Neural crest cell (in vitro differentiated cells): Measurements from ENCODE around the gene FBXO45. TPM values are rescaled to one million over a fixed set of nuclear protein-coding genes. Genes with fewer than 3 reads are reported as not detected.

ENCODE experiments used
- DNase-seq: peaks from one replicate; pipeline ENCODE4 v3.0.0; 2021; ENCODE audit warnings: low read depth, mixed read lengths, low spot score
- H3K27ac Mint-ChIP-seq: one replicate; pipeline ENCODE4 v1.8.0; 2021; ENCODE audit warnings: mild to moderate bottlenecking, mixed read lengths; ENCODE audit not compliant: unreplicated experiment
- H3K27me3 Mint-ChIP-seq: 2 replicates; pipeline ENCODE4 v1.8.0; 2021; ENCODE audit warnings: low read depth, mild to moderate bottlenecking, mixed read lengths
- H3K36me3 Mint-ChIP-seq: 2 replicates; pipeline ENCODE4 v1.8.0; 2021; ENCODE audit warnings: low read depth, mild to moderate bottlenecking, mixed read lengths
- H3K4me1 Mint-ChIP-seq: 2 replicates; pipeline ENCODE4 v1.8.0; 2021; ENCODE audit warnings: mixed read lengths
- H3K4me3 Mint-ChIP-seq: one replicate; pipeline ENCODE4 v1.8.0; 2021; ENCODE audit warnings: mild to moderate bottlenecking, mixed read lengths
- H3K9me3 Mint-ChIP-seq: 2 replicates; pipeline ENCODE4 v1.8.0; 2021; ENCODE audit warnings: mixed read lengths
- total RNA-seq: library from RNA; stranded (reverse); gene quantifications from 2 replicates; pipeline ENCODE4 v1.2.1, GENCODE V29; 2021
- TF ChIP-seq, protein P1 (sequence below): fragments of 200-600 bp; sonication (generic); conservative IDR thresholded peaks from 2 replicates; pipeline ENCODE4 v1.5.0; 2021; ENCODE audit warnings: antibody characterized with exemption, mild to moderate bottlenecking

Gene FBXO45
- total RNA-seq, 1 donor from 2014 or later = 17.9 TPM

DNA sequence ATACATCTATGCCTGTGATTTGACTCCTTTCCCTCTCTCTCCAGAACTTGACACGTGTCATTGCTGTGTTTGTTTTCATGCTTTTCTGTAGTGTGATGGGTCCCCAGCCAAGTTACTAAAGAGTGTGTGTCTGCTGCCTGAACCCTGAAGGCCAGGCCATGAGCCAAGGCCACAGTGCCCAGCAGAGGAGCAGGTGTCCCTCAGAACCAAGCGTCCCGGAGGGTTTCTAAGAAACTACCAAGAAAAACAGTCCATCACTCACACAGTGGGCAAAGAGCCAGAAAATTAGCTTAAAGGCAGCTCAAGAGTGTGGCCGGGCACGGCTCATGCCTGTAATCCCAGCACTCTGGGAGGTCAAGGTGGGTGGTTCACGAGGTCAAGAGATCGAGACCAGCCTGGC, 35.2 kb downstream of the FBXO45 start:
- Mint-ChIP-seq H3K36me3 (no peaks in the 10 kb centered on the region), H3K9me3 (no peaks in the 10 kb centered on the region), H3K27ac (no peak overlapping the region), H3K4me3 (no peak overlapping the region), H3K27me3 (no peaks in the 10 kb centered on the region), H3K4me1 (no peaks in the 10 kb centered on the region)
- TF ChIP-seq, protein P1, sequence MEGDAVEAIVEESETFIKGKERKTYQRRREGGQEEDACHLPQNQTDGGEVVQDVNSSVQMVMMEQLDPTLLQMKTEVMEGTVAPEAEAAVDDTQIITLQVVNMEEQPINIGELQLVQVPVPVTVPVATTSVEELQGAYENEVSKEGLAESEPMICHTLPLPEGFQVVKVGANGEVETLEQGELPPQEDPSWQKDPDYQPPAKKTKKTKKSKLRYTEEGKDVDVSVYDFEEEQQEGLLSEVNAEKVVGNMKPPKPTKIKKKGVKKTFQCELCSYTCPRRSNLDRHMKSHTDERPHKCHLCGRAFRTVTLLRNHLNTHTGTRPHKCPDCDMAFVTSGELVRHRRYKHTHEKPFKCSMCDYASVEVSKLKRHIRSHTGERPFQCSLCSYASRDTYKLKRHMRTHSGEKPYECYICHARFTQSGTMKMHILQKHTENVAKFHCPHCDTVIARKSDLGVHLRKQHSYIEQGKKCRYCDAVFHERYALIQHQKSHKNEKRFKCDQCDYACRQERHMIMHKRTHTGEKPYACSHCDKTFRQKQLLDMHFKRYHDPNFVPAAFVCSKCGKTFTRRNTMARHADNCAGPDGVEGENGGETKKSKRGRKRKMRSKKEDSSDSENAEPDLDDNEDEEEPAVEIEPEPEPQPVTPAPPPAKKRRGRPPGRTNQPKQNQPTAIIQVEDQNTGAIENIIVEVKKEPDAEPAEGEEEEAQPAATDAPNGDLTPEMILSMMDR = no peak
- no peak for DNase-seq

DNA sequence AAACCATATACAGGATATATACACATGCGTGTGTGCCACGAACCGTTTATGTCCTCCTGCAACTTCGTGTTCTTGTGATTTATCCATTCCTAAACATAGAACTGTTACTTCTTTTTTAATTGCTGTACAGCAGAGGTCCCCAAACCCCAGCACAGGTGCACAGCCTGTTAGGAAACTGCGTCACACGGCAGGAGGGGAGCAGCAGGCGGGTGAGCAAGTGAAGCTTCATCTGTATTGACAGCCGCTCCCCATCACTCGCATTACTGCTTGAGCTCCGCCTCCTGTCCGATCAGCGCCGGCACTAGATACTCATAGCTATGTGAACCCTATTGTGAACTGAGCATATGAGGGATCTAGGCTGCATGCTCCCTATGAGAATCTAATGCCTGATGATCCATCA, 36.1 kb downstream of the FBXO45 start:
- TF ChIP-seq, protein P1 = no peak
- no peak for DNase-seq
- Mint-ChIP-seq H3K36me3 (no peaks in the 10 kb centered on the region), H3K27me3 (no peaks in the 10 kb centered on the region), H3K27ac (no peak overlapping the region), H3K4me1 (peaks cover 3% of the 10 kb centered on the region), H3K9me3 (no peaks in the 10 kb centered on the region), H3K4me3 (no peak overlapping the region)

DNA sequence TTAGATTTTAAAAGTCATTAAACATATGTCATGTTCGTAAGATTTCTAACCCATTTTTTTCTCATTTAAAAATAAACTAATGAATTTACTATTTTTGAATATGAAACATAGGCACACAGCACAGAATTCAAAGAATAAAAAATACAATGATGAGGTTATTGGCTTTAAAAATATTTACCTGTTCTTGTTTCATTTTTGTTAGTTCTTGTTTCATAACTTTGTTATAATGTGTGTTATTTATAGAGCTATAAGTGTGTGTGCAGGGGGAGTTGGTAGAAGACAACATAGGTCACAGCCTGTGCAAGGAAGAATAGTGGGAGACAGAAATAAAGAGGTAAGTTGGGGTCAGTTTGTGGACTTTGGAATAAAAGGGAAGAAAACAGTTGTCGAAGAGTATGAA, 40.2 kb downstream of the FBXO45 start:
- no peaks in the 10 kb centered on the region for H3K36me3 Mint-ChIP-seq
- H3K4me1 Mint-ChIP-seq = peaks cover 20% of the 10 kb centered on the region
- H3K27ac Mint-ChIP-seq = no peak overlapping the region
- H3K27me3 Mint-ChIP-seq = no peaks in the 10 kb centered on the region
- H3K4me3 Mint-ChIP-seq = no peak overlapping the region
- TF ChIP-seq, protein P1 = no peak
- no peak for DNase-seq
- no peaks in the 10 kb centered on the region for H3K9me3 Mint-ChIP-seq

DNA sequence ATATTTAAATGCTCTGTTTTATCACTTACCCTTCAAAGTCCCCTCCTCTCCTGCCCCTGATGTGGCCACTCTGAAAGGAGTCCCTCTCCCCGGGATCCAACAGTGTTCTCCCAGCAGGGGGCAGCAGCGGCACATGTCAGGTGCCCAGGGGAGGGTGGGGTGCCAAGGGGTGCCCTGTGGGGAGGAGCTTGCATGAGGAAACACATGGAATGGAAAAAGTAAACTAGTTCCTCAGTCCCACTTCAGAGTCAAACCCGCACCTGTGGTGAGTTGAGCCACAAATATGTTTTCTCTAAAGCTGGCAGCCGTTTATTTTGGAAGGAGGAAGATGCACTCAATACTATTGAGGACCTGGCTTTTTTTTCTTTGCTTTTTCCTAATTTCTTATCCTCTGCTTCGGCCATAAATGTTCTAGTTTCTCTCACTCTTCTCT, 40.9 kb downstream of the FBXO45 start:
- Mint-ChIP-seq H3K4me3 (no peak overlapping the region), H3K36me3 (no peaks in the 10 kb centered on the region), H3K4me1 (peaks cover 20% of the 10 kb centered on the region), H3K27ac (no peak overlapping the region), H3K27me3 (no peaks in the 10 kb centered on the region), H3K9me3 (no peaks in the 10 kb centered on the region)
- TF ChIP-seq, protein P1 = peak; percentile 93
- DNase-seq = peak; percentile 98

DNA sequence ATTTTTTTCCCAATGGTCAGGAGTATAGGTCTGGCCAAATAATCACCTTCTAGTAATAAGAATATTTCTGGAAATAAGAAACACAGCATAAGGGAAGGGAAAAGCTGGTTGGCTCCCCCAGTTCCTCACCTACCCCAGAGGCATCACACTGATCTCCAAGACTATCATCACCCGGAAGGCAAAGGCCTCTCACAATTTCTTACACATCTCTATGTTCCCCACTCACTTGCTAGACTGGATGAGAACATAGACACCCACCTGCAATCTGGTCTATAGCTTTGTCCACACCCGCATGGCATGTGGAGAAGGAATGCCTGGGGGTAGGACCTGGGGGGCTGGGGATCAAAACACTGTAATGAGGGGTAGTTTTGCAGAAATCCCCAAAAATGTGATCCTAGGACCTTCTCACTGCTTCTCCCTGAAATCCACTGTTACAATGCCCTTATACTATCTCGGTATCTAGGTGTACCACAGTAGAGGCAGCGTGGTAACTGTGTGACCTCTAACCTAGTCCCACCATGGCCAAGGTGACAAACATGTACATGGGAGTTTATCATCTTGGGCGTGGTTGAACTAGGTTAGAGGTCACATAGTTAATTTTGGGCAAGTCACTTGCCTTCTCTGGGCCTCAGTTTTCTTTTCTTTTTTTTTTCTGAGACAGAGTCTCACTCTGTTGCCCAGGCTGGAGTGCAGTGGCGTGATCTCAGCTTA, 41.5 kb downstream of the FBXO45 start:
- peaks cover 20% of the 10 kb centered on the region for H3K4me1 Mint-ChIP-seq
- H3K27ac Mint-ChIP-seq = no peak overlapping the region
- no peak for DNase-seq
- TF ChIP-seq, protein P1 = no peak
- H3K27me3 Mint-ChIP-seq = no peaks in the 10 kb centered on the region
- no peaks in the 10 kb centered on the region for H3K36me3 Mint-ChIP-seq
- H3K4me3 Mint-ChIP-seq = no peak overlapping the region
- no peaks in the 10 kb centered on the region for H3K9me3 Mint-ChIP-seq
